Ammon's horn (tissue), 1 donor: ENCODE data around the gene DMD.

ENCODE experiments used
- DNase-seq: peaks from one replicate; pipeline ENCODE4 v3.0.0-alpha.2; 2016; ENCODE audit warnings: low spot score

DMD gene

DNA sequence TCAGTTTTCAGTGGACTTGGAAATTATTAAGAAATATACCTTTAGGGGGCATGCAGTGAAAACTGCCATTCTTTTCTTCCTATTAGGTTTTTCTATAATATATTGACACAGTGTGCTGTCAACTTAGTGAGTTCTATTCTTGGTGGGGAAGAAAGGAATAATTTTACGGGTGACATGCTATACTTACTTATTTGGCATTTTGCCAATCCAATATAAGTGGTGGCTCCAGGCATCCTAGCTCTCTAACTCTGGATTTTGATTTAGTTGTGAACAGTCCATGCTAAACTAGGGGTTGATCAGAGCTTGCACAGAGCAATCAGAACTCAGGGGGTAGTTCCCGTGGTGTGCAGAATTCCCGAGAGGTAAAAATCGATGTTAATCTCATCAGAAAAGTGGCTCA lies 1861.8 kb downstream of the DMD start:
- no peak for DNase-seq

DNA sequence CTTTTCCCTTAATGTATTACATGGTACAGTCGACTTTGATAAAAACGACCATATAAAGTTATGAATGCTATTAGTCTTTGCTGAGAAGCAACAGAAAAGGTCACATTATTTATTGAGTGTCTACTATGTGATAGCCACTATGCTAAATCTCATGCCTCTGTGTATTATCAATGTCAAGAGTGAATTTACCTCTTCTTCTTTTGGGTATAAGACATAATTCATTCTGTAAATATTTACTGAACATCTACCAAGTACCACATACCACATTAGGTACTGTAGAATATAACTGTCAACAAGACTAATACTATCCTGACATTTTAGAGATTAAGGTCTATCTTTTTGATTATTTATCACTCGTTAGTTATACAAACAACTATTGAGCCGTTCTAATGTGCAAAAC lies 1870.8 kb downstream of the DMD start:
- DNase-seq, result no peak

DNA sequence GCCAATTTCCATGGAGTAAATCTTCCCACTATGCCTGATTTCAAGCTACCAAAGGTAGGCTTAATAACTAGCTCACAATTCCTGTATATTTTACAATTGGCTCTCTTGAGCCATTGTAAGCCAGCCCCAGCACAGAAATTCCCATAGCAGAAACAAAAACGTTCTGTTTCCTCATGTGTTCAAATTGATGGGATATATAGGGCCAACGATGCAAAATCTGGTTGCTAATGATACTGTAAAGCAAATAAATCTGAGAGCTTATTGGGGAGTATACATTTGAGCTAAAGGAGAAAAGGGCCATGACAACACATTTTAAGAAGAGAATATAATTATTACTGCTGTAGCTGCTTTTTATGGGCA lies 1872.4 kb downstream of the DMD start:
- no peak for DNase-seq

DNA sequence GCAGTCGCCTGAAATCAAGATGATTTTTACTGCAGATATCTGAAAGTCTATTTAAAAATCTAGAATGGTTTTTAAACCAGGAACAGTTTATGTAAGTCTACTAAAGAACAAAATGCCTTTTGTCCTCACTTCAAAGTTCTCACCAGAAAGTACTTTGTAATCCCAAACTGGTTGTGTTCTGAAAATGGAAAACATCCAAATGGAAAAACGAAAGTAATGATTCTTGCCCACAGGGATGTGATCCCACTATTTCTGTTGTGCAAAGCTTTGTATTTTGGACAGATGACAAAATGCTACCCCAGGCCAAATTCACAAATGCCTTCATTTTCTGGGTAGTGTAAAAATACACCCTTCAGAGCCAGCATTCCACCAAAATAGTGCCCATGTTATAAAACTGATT lies 1874.0 kb downstream of the DMD start:
- no peak for DNase-seq

DNA sequence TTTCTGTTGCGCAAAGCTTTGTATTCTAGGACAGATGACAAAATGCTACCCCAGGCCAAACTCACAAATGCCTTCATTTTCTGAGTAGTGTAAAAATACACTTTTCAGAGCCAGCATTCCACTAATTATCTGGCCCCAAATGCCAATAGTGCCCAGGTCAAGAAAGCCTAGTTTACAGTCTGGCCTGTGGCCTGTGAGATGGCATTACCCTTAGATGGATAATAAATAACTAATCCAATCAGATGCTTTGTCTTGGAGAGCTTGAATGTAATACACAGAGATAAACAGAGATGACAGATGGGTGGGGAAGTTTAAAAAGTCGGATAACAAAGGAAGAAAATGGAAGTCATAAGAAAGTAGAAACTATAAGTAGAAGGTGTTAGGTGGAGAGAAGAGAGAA lies 1874.9 kb downstream of the DMD start:
- DNase-seq, result no peak

DNA sequence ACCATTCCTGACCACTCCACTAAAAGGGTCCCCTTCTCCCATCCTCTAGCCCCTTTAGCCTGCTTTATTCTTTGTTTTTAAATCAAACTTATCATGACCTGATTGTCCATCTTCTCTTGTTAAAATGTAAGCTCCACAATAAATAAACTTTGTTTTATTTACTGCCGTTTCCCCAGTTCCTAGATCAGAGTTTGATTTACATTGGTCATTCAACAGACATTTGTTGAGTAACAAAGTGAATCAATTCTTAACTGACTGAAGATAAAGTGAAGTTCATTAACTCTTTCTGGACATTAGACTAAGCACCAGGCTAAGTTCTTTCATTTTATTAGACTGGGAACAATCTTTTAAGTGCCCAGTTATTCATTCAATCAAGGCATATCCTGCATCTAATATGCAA lies 1876.4 kb downstream of the DMD start:
- DNase-seq, result no peak

DNA sequence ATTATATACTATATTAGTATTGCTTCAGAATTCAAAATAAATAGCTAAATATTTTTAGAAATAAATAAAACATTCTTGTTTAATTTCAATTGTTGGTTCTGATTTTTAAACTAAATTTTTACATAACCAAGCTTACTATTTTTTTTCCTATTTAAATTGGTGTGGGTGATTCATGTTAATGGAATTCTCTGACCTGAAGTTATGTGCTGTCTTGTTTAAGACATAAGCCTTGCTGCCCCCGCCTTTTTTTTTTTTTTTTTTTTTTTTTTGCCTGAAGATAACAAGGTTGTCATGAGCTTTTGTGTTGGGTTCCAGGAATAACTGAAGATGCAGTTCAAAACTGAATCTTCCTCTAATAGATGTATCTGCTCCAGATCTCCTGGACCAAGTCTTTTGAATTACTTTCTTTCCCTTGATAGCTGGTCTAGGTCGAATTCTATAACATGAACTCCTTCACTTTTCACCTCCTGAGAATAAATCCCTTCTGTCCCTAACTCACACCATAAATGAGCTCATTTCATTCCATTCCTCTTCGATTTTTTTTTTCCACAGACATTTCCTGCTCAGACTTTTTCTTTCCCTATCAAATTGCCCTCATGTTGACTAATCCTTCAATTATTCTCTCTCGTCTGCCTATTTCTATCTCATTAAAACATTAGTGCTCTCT lies 1878.1 kb downstream of the DMD start:
- DNase-seq, result no peak

- no peak for DNase-seq
Measured at GRCh38 chrX:31331928-31332327, 1879.4 kb downstream of the DMD start.

DNA sequence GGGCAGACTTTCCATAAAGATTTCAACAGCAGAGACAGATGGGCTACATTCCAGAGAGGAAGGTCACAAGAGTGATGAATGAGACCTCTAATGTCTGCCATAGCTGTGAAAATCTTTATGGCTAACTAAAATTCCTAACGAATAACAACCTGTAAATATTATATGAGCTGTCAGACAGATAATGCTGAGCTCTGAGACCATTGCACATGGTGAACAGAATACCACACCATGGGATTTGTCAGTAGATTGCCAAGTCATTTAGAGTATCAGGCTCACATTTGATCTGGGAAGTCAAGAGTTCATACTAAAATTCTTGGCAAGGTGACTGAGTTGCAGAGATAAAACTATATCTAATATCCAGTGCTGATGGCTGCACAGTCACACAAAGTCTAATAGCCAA lies 1880.3 kb downstream of the DMD start:
- DNase-seq, result no peak

DNA sequence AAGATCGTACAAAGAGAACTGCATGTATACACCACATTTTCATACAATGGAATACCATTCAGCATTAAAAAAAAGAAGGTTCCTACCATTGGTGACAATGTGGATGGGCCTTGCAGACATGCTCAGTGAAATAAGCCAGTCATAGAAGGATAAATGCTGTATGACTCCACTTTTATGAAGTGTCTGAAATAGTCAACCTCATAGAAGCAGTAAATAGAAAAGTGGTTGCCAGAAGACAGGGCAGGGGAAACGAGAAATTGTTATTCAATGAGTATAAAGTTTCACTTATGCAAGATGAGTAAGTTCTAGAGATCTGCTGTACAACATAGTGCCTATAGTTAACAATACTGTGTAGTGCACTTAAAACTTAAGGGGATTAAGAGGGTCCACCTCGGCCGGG lies 1882.1 kb downstream of the DMD start:
- no peak for DNase-seq

DNA sequence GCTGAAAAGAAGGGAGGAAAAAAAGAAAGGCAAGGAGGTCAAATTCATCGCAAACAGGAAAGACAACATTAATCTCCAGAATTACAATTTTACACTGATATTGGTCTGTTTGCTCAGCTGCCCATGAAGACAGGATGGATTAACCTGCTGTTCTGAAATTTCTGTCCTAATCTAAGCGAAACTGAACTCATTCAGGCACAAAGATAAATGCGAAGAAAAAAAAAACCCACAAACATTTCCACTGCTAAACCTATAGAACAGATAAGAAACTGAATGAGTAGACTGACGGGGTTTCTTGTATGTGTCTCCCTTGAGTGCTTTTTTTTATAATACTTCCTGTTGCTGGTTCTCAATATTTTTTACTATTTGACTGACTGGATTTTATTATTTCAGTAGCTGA lies 1887.7 kb downstream of the DMD start:
- DNase-seq, result no peak

GRCh38 chrX:31320740-31321139 lies 1890.6 kb downstream of the DMD start:
- no peak for DNase-seq

DNA sequence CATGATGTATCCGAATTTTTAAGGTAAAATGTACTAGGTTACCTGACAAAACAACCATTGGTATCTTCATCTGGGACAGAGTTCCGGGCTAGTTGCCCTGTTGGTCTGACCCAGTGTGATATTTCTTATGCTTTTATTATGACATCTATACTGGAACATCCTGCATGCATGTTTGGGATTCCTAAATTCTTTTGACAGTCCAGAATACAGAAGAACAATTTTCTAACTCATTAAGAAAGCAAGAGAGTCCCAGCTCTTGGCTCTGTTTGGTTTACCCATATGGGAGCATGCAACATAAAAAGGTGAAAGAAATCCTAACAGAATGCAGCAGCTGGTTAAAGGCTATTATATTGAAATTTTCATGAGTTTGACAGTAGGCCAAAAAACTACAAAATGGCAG lies 1891.8 kb downstream of the DMD start:
- no peak for DNase-seq

GRCh38 chrX:31318866-31319265 lies 1892.5 kb downstream of the DMD start:
- DNase-seq, result no peak

- DNase-seq, result no peak
Measured at GRCh38 chrX:31316340-31316991, 1894.9 kb downstream of the DMD start.

DNA sequence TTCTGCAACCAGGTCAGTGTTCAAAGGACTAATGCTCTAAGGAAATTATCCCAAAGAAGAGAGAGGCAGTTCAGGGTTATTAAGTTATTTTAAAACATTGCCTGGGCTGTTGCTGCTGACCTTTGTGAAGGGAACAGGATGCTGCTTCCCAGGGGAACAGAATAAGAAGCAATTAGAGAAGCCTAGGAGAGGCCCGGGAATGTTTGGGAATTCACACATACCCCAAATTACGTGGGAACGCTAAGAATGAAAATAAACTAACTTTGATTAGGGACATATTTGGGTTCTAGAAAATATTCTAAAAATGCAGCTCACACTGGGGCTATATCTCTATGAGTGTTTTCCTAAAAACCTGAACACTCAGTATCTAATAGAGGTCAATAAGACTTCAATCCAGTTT lies 1896.4 kb downstream of the DMD start:
- no peak for DNase-seq

DNA sequence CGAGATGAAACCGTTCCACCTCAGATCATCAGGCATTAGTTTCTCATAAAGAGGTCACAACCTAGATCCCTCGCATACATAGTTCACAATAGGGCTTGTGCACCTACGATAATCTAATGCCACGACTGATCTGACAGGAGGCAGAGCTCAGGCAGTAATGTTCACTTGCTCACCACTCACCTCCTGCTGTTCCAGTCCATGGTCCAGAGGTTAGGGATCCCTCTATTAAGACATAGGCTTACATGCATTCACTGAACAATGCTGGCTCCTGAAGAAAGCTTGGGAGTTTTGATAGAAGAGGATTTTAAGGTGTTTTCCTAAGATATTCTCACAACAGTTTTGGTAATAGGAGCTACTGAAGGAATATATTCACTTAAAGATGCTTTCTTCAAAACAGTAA lies 1903.4 kb downstream of the DMD start:
- DNase-seq, result no peak

GRCh38 chrX:31302573-31303075 lies 1908.7 kb downstream of the DMD start:
- no peak for DNase-seq

- no peak for DNase-seq
Measured at GRCh38 chrX:31301941-31302340, 1909.4 kb downstream of the DMD start.

DNA sequence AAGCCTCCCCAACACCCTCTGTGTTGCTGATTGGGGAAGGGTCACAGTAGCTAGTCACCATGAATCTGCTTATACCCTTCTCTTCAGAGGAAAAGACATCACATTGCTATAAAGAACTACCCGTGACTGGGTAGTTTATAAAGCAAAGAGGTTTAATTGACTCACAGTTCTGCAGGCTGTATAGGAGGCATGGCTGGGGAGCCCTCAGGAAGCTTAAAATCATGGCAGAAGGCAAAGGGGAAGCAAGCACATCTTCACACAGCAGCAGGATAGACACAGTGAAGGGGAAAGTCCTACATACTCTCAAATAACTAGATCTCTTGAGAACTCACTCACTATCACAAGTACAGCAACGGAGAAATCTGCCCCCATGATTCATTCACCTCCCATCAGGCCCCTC lies 1910.1 kb downstream of the DMD start:
- no peak for DNase-seq

- peak; percentile 5 for DNase-seq
Measured at GRCh38 chrX:31298916-31299315, 1912.4 kb downstream of the DMD start.

GRCh38 chrX:31297881-31298280 lies 1913.5 kb downstream of the DMD start:
- DNase-seq, result no peak

DNA sequence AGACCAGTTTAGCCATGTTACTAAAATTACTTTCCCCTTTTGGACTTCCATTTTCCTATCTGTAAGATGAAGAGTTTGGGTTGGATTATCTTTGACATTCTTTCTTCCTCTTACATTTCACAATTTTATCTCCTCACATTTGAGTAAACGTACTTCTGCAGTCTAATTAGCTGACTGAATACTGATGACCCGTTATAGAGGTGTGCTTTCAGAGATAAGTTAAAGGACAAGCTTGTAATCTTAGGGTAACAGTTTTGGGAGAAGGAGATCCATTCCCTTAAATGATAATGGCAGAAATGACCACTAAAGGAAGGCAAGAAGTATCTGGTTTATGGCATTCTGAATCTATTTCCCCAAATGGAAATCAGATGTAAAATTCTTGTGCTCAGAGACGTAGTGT lies 1916.9 kb downstream of the DMD start:
- DNase-seq, result no peak

DNA sequence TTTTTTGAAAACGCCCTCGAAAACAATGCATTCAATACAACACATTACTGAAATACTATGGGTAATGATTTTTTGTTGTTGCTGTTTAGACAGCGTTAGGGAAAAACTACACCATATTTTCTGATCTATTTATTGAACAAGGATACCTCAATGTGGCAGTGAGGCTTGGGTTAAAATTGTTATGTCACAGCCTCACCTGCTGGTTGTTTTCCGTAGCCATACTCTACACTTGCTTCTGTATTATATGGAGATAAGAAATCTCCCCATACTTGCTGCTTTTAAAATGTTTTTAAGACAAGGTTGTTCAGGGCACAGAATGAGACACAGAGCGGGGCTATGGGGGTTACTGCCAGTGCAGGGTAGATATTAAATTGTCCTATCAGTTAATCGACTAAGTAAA lies 1917.9 kb downstream of the DMD start:
- no peak for DNase-seq
